RWPE1 (cell line): Measurements from ENCODE around the gene XRCC1.
A peak's percentile ranks its signal among the peaks of the same experiment; 100 is the strongest.

Experiments
- CTCF ChIA-PET: fragments of 350-600 bp; sonication (Branson Sonifier 250); formaldehyde crosslinking; extraction: SDS; loops from one replicate; lab custom pipeline; 2021; lab: Yijun Ruan, JAX
- POLR2A ChIA-PET: fragments of 400-600 bp; formaldehyde crosslinking; extraction: SDS; loops from one replicate; lab custom pipeline; 2020; ENCODE audit warnings: antibody characterized with exemption; ENCODE audit not compliant: low non-redundant PET; lab: Yijun Ruan, JAX
- DNase-seq: peaks from one replicate; pipeline ENCODE4 v3.0.0; 2012; ENCODE audit warnings: low spot score
- H3K27ac ChIP-seq: fragments of 450-650 bp; 2 replicates; pipeline ENCODE4 v1.5.1; 2017
- CTCF ChIP-seq: fragments of 450-650 bp; conservative IDR thresholded peaks from 2 replicates; pipeline ENCODE4 v1.5.1; 2017; ENCODE audit warnings: low read depth, mild to moderate bottlenecking

XRCC1 gene

DNA sequence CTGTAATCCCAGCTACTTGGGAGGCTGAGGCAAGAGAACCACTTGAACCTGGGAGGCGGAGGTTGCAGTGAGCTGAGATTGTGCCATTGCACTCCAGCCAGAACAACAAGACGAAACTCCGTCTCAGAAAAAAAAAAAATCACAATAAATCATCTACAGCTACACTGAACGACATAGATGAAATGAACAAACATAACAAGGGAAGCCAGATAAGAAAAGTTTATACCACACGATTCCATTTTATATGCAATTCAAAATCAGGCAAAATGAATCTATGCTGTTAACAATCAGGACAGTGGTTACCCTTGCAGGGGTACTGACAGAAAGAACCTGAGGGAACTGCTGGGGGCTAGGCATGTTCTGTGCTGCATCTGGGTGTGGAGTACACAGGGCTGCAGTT lies 5.7 kb downstream of the XRCC1 start:
- no peak for TF ChIP-seq CTCF
- DNase-seq: no peak
- no peak overlapping the region for H3K27ac ChIP-seq
- ChIA-PET POLR2A (interaction anchor here (0.6 kb wide), 1 partner anchor 25 kb away, joined by 4 read pairs; no protein-coding TSS in a partner anchor), CTCF (no interaction called here)

GRCh38 chr19:43564800-43565199 lies 10.5 kb downstream of the XRCC1 start:
- DNase-seq: no peak
- ChIA-PET POLR2A (interaction anchor here (0.5 kb wide), 1 partner anchor 31 kb away, joined by 3 read pairs; the partner anchor contains the start of gene IRGQ), CTCF (interaction anchor here (2.5 kb wide), 1 partner anchor 10 kb away, joined by 8 read pairs; no protein-coding TSS in a partner anchor)
- H3K27ac ChIP-seq: no peak overlapping the region
- TF ChIP-seq CTCF: no peak

DNA sequence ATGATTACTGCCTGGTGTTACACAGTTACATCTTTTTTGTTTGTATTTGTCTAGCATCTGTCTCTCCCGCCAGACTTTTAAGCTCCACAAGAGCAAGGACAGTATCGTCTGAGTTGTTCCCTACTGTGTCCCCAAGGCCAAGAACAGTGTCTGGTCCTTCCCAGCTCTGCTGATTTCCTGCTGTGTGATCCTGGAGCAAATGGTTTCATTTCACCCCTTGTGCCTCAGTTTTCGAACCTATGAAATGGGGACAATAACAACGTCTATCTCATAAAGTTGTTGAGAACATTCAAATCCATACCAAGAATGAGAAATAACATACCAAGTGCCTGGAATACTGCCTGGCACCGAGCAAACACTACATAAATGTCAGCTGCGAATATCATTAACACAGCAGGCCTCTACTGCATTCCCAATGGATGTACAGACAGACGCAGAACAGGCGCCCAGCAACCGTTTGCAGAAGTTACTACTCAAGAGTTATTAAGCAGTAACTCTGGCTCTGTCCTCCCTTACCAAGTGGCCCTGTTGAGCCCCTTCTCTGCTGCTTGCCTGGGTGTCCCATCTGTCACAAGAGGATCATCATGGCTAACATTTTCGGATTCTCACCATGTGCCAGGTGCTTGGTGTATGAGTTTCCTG lies 11.4 kb downstream of the XRCC1 start:
- DNase-seq: no peak
- POLR2A ChIA-PET: no interaction called here
- CTCF ChIA-PET: interaction anchor here (2.5 kb wide), 1 partner anchor 9 kb away, joined by 8 read pairs; no protein-coding TSS in a partner anchor
- TF ChIP-seq CTCF: no peak
- no peak overlapping the region; the same call in 1 of the 2 replicates for H3K27ac ChIP-seq

DNA sequence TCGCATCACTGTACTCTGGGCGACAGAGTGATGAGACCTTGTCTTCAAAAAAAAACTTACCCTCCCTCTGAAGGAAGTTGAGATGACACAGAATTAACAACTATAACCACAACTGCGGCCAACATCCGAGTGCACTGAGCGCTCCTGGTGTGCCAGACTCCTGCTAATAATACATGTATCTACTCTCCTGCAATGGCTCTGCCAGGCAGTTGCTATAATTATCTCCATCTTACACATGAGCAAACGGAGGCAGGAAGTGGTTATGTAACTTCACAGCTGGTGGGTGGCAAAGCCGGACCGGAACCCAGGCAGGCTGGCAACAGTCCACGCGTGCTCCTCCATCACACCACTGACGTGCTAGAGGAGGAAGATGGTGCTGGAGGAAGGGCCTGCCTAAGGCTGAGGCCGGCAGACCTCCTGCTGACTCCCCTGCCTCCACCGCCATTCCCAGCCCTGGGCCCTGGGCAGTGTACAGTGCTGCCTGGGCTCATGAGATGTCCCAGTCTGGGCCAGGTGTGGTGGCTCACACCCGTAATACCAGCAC lies 12.6 kb downstream of the XRCC1 start:
- ChIA-PET CTCF (interaction anchor here (0.5 kb wide), 1 partner anchor 23 kb away, joined by 3 read pairs; no protein-coding TSS in a partner anchor), POLR2A (no interaction called here)
- peak overlapping the region; percentile 60 for H3K27ac ChIP-seq
- no peak for DNase-seq
- TF ChIP-seq CTCF: no peak

DNA sequence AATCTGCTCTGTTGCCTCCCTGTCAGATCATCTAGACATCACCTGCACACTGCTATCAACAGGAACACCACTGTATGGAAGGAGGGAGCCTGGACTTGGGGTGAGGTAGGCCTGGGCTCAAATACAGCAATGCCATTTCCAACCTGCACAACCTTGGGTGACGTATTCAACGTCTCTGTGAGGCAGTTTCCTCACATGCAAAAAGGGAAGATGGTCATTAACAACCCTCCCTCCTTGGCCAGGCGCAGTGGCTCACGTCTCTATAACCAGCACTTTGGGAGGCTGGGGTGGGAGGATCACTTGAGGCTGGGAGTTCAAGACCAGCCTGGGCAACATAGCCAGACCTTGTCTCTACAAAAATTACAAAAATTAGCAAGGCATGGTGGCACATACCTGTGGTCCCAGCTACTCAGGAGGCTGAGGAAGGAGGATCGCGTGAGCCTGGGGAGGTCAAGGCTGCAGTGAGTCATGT lies 13.1 kb downstream of the XRCC1 start:
- H3K27ac ChIP-seq: peak overlapping the region; percentile 60
- POLR2A ChIA-PET: no interaction called here
- no peak for TF ChIP-seq CTCF
- CTCF ChIA-PET: interaction anchor here (0.5 kb wide), 1 partner anchor 23 kb away, joined by 3 read pairs; no protein-coding TSS in a partner anchor
- no peak for DNase-seq

DNA sequence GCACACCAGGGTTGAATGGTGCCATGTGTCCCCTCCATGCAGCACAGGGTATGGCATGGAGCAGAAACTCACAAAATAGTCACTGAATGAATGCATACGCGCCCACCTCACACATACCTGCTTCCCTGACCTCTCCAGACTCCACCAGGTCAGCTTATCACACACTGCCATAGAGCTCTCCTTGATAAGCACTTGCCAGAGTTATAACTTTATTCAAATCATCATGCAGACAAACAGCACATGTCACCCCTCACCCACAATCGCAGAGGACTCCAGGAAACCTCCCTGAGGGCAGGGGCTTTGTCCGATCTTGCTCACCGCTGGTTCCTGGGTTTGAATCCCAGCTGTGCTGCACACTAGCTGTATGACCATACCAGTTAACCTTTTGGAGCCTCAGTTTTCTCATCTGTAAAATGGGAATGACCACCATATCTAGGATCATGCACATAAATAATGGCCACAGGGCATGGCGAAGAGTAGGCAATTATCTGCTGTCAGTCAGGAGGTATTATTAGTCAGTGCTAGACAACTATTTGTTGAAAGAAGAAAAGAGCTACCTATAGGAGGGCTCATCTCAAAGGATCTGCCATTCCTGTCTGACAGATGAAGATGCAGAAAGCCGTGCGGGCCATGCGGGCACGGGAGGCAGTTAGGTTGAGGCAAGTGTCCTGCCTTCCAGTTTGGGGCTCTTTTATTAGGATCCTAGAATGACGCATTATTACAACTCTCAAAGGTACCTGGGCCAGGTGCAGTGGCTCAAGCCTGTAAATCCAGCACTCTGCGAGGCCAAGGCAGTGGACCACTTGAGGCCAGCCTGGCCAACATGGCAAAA lies 14.0 kb downstream of the XRCC1 start:
- peak overlapping the region; percentile 31; the same call in 1 of the 2 replicates for H3K27ac ChIP-seq
- no peak for TF ChIP-seq CTCF
- ChIA-PET CTCF (no interaction called here), POLR2A (interaction anchor here (0.7 kb wide), 1 partner anchor 32 kb away, joined by 6 read pairs; no protein-coding TSS in a partner anchor)
- DNase-seq: no peak
